SK-N-SH (cell line): ENCODE data around the gene TMEM266. TPM values are rescaled to one million over a fixed set of nuclear protein-coding genes. Genes with fewer than 3 reads are reported as not detected.

Experiments
- CTCF ChIA-PET: fragments of 300-600, 350-600 bp; formaldehyde crosslinking; extraction: SDS; loops from one replicate; lab custom pipeline; 2021; lab: Yijun Ruan, JAX
- POLR2A ChIA-PET: fragments of 350-600 bp; sonication (Branson Sonifier 250); formaldehyde crosslinking; extraction: SDS; loops from one replicate; lab custom pipeline; 2020; ENCODE audit warnings: antibody characterized with exemption, inconsistent platforms; lab: Yijun Ruan, JAX
- DNase-seq: peaks from one replicate; pipeline ENCODE4 v3.0.0; 2012
- H2AFZ ChIP-seq: fragments of 200-600 bp; sonication (generic); 2 replicates; pipeline ENCODE4 v1.8.1; 2016; ENCODE audit warnings: antibody characterized with exemption, mild to moderate bottlenecking, low read depth
- H3F3A ChIP-seq: fragments of 200-600 bp; sonication (generic); replicated peaks from 2 replicates; pipeline ENCODE3; 2016; ENCODE audit warnings: antibody characterized with exemption, mild to moderate bottlenecking; ENCODE audit not compliant: insufficient read depth
- H3K27ac ChIP-seq, 2 experiments: fragments of 200-500 bp in 1 of 2; fragments of 200-600 bp in 1 of 2; sonication (Bioruptor generic) in 1 of 2; sonication (generic), shearing (Covaris generic) in 1 of 2; 2 replicates each; pipeline versions ENCODE4 v1.5.1 to v1.6.1; 2014 to 2016; ENCODE audit warnings: low read depth in 2 of 2, inconsistent platforms in 1 of 2, low read length in 1 of 2, mild to moderate bottlenecking in 1 of 2, mixed read lengths in 1 of 2
- H3K27me3 ChIP-seq: fragments of 200-600 bp; sonication (generic), shearing (Covaris generic); 2 replicates; pipeline ENCODE4 v1.6.1; 2016; ENCODE audit warnings: mixed run types; ENCODE audit not compliant: insufficient read depth
- H3K36me3 ChIP-seq, 2 experiments: fragments of 200-500 bp in 1 of 2; fragments of 200-600 bp in 1 of 2; sonication (Bioruptor generic) in 1 of 2; sonication (generic) in 1 of 2; replicated peaks in 1 of 2; 2 replicates each; pipeline versions ENCODE3 to v1.5.1; 2014 to 2016; ENCODE audit warnings: low read length in 1 of 2, mild to moderate bottlenecking in 1 of 2; ENCODE audit not compliant: insufficient read depth in 2 of 2, control insufficient read depth in 1 of 2
- H3K4me1 ChIP-seq, 2 experiments: fragments of 200-500 bp in 1 of 2; fragments of 200-600 bp in 1 of 2; sonication (Bioruptor generic) in 1 of 2; sonication (generic), shearing (Covaris generic) in 1 of 2; 2 replicates each; pipeline versions ENCODE4 v1.5.1 to v1.6.1; 2014 to 2016; ENCODE audit warnings: low read depth in 1 of 2, low read length in 1 of 2, mixed run types in 1 of 2; ENCODE audit not compliant: insufficient read depth in 2 of 2, control insufficient read depth in 1 of 2
- H3K4me2 ChIP-seq: fragments of 200-600 bp; sonication (generic), shearing (Covaris generic); 2 replicates; pipeline ENCODE4 v1.6.1; 2017; ENCODE audit warnings: mixed run types
- H3K4me3 ChIP-seq, 2 experiments: fragments of 200-500 bp in 1 of 2; fragments of 200-600 bp in 1 of 2; sonication (Bioruptor generic) in 1 of 2; sonication (generic), shearing (Covaris generic) in 1 of 2; 2 replicates each; pipeline versions ENCODE4 v1.5.1 to v1.8.1; 2014 to 2016; ENCODE audit warnings: low read depth in 2 of 2, inconsistent platforms in 1 of 2, low read length in 1 of 2, mild to moderate bottlenecking in 1 of 2, mixed read lengths in 1 of 2, moderate library complexity in 1 of 2
- H3K79me2 ChIP-seq: fragments of 200-600 bp; sonication (generic); 2 replicates; pipeline ENCODE4 v1.8.1; 2017; ENCODE audit warnings: mild to moderate bottlenecking; ENCODE audit not compliant: insufficient read depth
- H3K9ac ChIP-seq: fragments of 200-600 bp; sonication (generic); 2 replicates; pipeline ENCODE4 v1.6.1; 2017; ENCODE audit warnings: mixed run types
- H3K9me2 ChIP-seq: fragments of 200-600 bp; sonication (generic); 2 replicates; pipeline ENCODE4 v1.6.1; 2017; ENCODE audit warnings: mixed run types
- H3K9me3 ChIP-seq: fragments of 200-600 bp; sonication (generic); 2 replicates; pipeline ENCODE4 v1.6.1; 2017; ENCODE audit warnings: mixed run types, mild to moderate bottlenecking, moderate library complexity
- H4K20me1 ChIP-seq: fragments of 200-600 bp; sonication (generic); 2 replicates; pipeline ENCODE4 v1.6.1; 2017; ENCODE audit warnings: mild to moderate bottlenecking, mixed run types; ENCODE audit not compliant: insufficient read depth
- CHD2 ChIP-seq: fragments of 150-350 bp; IDR thresholded peaks from 2 replicates; pipeline ENCODE4 v1.6.1; 2018; ENCODE audit warnings: low read length; ENCODE audit not compliant: partially characterized antibody
- EP300 ChIP-seq, 2 experiments: IDR thresholded peaks; 2 replicates each; pipeline versions ENCODE4 v1.4.0 to v1.6.1; 2012; ENCODE audit warnings: borderline replicate concordance in 1 of 2, low read depth in 1 of 2, low read length in 1 of 2
- FOSL2 ChIP-seq: IDR thresholded peaks from 2 replicates; pipeline ENCODE4 v1.4.0; 2012; ENCODE audit warnings: low read depth, mild to moderate bottlenecking, moderate library complexity, borderline replicate concordance
- GATA2 ChIP-seq: sonication (generic); formaldehyde crosslinking; IDR thresholded peaks from 2 replicates; pipeline ENCODE4 v1.5.0; 2020; ENCODE audit warnings: mild to moderate bottlenecking, missing genetic modification reagents
- JUND ChIP-seq: IDR thresholded peaks from 2 replicates; pipeline ENCODE4 v1.4.0; 2012
- MEF2A ChIP-seq: IDR thresholded peaks from 2 replicates; pipeline ENCODE4 v1.4.0; 2012; ENCODE audit warnings: low read depth, borderline replicate concordance
- MXI1 ChIP-seq: IDR thresholded peaks from 2 replicates; pipeline ENCODE4 v1.6.1; 2012; ENCODE audit warnings: mild to moderate bottlenecking, low read depth, low read length, improper control_type of control experiment
- NFIC ChIP-seq: IDR thresholded peaks from 2 replicates; pipeline ENCODE4 v1.4.0; 2012; ENCODE audit warnings: borderline replicate concordance
- NRF1 ChIP-seq: IDR thresholded peaks from 2 replicates; pipeline ENCODE4 v1.6.1; 2012; ENCODE audit warnings: low read depth, mild to moderate bottlenecking, low read length
- POLR2AphosphoS5 ChIP-seq: IDR thresholded peaks from 2 replicates; pipeline ENCODE4 v1.6.1; 2012; ENCODE audit warnings: low read depth, low read length
- RCOR1 ChIP-seq: fragments of 150-350 bp; IDR thresholded peaks from 2 replicates; pipeline ENCODE4 v1.6.1; 2017; ENCODE audit warnings: antibody characterized with exemption, low read length
- RFX5 ChIP-seq: IDR thresholded peaks from 2 replicates; pipeline ENCODE4 v1.6.1; 2012; ENCODE audit warnings: mild to moderate bottlenecking, improper control_type of control experiment, low read length
- SIN3A ChIP-seq: IDR thresholded peaks from 2 replicates; pipeline ENCODE4 v1.6.1; 2012; ENCODE audit warnings: low read depth, mild to moderate bottlenecking, low read length, moderate library complexity, borderline replicate concordance
- TCF12 ChIP-seq: IDR thresholded peaks from 2 replicates; pipeline ENCODE4 v1.4.0; 2012
- TEAD4 ChIP-seq: IDR thresholded peaks from 2 replicates; pipeline ENCODE4 v1.4.0; 2012; ENCODE audit warnings: mild to moderate bottlenecking, borderline replicate concordance; ENCODE audit not compliant: insufficient read depth
- WGBS: methylation state at CpG from one replicate; pipeline ENCODE4 v1.1.6; 2017; ENCODE audit warnings: low lambda C conversion rate; 5-methylcytosine and 5-hydroxymethylcytosine counted together
- polyA plus RNA-seq, 3 experiments: library from polyadenylated mRNA; depleted of rRNA; stranded (reverse); fragments of >200 nt; gene quantifications; 2 replicates each; pipeline ENCODE4 v1.2.3, GENCODE V29; 2012
- TF ChIP-seq, protein P1 (sequence below): IDR thresholded peaks from 2 replicates; pipeline ENCODE4 v1.4.0; 2012; ENCODE audit warnings: low read depth, borderline replicate concordance
- TF ChIP-seq, protein P2 (sequence below): IDR thresholded peaks from 2 replicates; pipeline ENCODE4 v1.6.1; 2012; ENCODE audit warnings: mild to moderate bottlenecking, low read depth, low read length, moderate library complexity
- TF ChIP-seq, protein P3 (sequence below): IDR thresholded peaks from 2 replicates; pipeline ENCODE4; 2012
- TF ChIP-seq, protein P4 (sequence below): IDR thresholded peaks from 2 replicates; pipeline ENCODE4 v1.4.0; 2012; ENCODE audit warnings: low read depth

The TMEM266 gene
- polyA plus RNA-seq, 1 of the 3 experiments (the other 2 are of a cell fraction) = 0.07 TPM

DNA sequence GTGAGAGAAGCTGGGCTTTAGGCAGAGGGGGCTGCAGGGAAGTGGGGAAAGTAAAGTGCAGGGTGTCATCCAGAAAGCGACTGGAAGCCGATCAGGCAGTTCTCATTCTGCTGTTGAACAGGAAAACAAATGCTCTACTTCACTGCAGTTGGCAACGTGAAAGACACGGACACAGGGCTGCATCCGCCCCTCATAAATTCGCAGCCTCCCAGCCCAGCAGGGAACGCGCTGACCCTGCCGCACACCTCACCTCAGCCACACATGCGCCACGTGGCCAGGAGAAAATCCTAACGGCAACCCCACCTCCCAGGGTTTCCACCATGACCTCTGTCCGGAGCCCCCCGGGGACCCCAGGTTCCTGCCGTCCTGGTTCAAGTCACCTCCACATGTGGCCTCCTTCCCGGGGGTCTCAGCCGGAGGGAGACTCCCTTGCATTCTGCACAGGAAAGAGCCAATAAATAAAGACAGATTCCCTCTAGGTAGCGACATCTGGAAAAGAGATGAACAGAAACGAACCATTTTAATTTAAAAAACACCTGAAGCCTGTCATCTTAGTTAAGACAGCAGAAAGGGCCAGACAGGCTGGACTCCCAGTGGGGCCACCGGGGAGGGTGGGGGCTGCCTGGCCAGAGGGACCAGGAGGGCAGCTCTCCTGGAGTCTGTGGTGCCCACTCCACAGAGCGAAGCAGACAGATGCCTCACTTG, 118.7 kb downstream of the TMEM266 start (continued):
- TF ChIP-seq NFIC = no peak
- no peak for TF ChIP-seq CHD2
- TF ChIP-seq POLR2AphosphoS5 = no peak
- no peak for TF ChIP-seq JUND
- TF ChIP-seq MEF2A = no peak
- no peak for TF ChIP-seq RFX5
- TF ChIP-seq GATA2 (CRISPR knock-in tag) = no peak
- no peak for TF ChIP-seq MXI1
- no peak for TF ChIP-seq SIN3A
- TF ChIP-seq NRF1 = no peak

DNA sequence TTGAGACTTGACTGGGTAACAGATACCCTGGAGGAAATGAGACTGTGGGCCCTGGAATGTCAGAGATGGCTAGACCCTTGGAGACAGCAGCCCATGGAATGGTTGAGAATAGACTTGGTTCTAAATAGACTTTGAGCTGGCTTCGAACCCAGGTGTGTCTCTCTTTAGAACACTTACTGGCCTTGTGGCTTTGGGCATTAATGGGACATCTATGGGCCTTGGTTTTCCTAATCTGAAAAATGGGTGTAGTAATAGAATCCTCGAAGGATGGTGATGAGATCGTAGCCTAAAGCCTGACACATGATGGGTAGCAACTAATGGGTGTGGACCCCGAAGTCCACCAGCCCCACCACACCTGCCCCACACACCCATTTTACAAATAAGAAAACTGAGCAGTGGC, 119.2 kb downstream of the TMEM266 start:
- H4K20me1 ChIP-seq = no peaks in the 10 kb centered on the region
- no peaks in the 10 kb centered on the region for H3K9me3 ChIP-seq
- peaks cover 0 to 5% of the 10 kb centered on the region in 2 experiments; a peak in 1 of 4 replicates for H3K4me1 ChIP-seq
- no peak overlapping the region for H2AFZ ChIP-seq
- no peaks in the 10 kb centered on the region for H3K79me2 ChIP-seq
- H3K36me3 ChIP-seq = no peaks in the 10 kb centered on the region
- H3K9ac ChIP-seq = no peak overlapping the region
- CTCF ChIA-PET = interaction anchor here (1.9 to 2.4 kb wide), 2 partner anchors 12 to 155 kb away, joined by 4 to 8 read pairs; no protein-coding TSS in a partner anchor
- no peak for TF ChIP-seq SIN3A
- TF ChIP-seq RCOR1 = no peak
- TF ChIP-seq EP300 (IDR thresholded peaks at IDR 0.05; ENCODE audit: borderline replicate concordance in 1 of 2, low read depth in 1 of 2, low read length in 1 of 2) = no peak
- TF ChIP-seq, protein P1, sequence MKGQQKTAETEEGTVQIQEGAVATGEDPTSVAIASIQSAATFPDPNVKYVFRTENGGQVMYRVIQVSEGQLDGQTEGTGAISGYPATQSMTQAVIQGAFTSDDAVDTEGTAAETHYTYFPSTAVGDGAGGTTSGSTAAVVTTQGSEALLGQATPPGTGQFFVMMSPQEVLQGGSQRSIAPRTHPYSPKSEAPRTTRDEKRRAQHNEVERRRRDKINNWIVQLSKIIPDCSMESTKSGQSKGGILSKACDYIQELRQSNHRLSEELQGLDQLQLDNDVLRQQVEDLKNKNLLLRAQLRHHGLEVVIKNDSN = no peak
- TF ChIP-seq TEAD4 = no peak
- TF ChIP-seq TCF12 = no peak
- TF ChIP-seq NFIC = no peak
- TF ChIP-seq, protein P2, sequence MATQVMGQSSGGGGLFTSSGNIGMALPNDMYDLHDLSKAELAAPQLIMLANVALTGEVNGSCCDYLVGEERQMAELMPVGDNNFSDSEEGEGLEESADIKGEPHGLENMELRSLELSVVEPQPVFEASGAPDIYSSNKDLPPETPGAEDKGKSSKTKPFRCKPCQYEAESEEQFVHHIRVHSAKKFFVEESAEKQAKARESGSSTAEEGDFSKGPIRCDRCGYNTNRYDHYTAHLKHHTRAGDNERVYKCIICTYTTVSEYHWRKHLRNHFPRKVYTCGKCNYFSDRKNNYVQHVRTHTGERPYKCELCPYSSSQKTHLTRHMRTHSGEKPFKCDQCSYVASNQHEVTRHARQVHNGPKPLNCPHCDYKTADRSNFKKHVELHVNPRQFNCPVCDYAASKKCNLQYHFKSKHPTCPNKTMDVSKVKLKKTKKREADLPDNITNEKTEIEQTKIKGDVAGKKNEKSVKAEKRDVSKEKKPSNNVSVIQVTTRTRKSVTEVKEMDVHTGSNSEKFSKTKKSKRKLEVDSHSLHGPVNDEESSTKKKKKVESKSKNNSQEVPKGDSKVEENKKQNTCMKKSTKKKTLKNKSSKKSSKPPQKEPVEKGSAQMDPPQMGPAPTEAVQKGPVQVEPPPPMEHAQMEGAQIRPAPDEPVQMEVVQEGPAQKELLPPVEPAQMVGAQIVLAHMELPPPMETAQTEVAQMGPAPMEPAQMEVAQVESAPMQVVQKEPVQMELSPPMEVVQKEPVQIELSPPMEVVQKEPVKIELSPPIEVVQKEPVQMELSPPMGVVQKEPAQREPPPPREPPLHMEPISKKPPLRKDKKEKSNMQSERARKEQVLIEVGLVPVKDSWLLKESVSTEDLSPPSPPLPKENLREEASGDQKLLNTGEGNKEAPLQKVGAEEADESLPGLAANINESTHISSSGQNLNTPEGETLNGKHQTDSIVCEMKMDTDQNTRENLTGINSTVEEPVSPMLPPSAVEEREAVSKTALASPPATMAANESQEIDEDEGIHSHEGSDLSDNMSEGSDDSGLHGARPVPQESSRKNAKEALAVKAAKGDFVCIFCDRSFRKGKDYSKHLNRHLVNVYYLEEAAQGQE = no peak
- TF ChIP-seq, protein P3, sequence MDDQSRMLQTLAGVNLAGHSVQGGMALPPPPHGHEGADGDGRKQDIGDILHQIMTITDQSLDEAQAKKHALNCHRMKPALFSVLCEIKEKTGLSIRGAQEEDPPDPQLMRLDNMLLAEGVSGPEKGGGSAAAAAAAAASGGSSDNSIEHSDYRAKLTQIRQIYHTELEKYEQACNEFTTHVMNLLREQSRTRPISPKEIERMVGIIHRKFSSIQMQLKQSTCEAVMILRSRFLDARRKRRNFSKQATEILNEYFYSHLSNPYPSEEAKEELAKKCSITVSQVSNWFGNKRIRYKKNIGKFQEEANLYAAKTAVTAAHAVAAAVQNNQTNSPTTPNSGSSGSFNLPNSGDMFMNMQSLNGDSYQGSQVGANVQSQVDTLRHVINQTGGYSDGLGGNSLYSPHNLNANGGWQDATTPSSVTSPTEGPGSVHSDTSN = no peak
- TF ChIP-seq, protein P4, sequence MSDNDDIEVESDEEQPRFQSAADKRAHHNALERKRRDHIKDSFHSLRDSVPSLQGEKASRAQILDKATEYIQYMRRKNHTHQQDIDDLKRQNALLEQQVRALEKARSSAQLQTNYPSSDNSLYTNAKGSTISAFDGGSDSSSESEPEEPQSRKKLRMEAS = no peak
- no peak for TF ChIP-seq JUND
- TF ChIP-seq POLR2AphosphoS5 = no peak
- TF ChIP-seq FOSL2 = no peak
- no peak overlapping the region for H3K4me3 ChIP-seq
- no peaks in the 10 kb centered on the region for H3K9me2 ChIP-seq
- H3K27ac ChIP-seq = no peak overlapping the region
- H3K27me3 ChIP-seq = no peaks in the 10 kb centered on the region
- no peak overlapping the region for H3K4me2 ChIP-seq
- DNase-seq = no peak
- WGBS = 88% methylated on average over 3 of the region's 4 CpGs
- POLR2A ChIA-PET = no interaction called here
- peaks cover 5% of the 10 kb centered on the region for H3F3A ChIP-seq
